HG03039 (cell line): Measurements from ENCODE around the gene GTF2IRD1.
"Not testable (repeated sequence)": the region's sequence is repeated elsewhere in the genome, so short reads cannot be mapped to it uniquely, and the experiment has no call there.

Source experiments
- ATAC-seq: cut with Tn5 transposase; IDR thresholded peaks from one replicate; pipeline ENCODE4 v1.9.1; 2021; ENCODE audit warnings: mild to moderate bottlenecking, moderate library complexity; ENCODE audit not compliant: unreplicated experiment

Gene GTF2IRD1

GRCh38 chr7:74489997-74490945, 36.6 kb downstream of the GTF2IRD1 start:
- no peak for ATAC-seq

- ATAC-seq = not testable (repeated sequence)
Observed at GRCh38 chr7:74491490-74491889, 37.8 kb downstream of the GTF2IRD1 start.

- no peak for ATAC-seq
Observed at GRCh38 chr7:74493295-74493694, 39.6 kb downstream of the GTF2IRD1 start.

GRCh38 chr7:74494076-74494548, 40.4 kb downstream of the GTF2IRD1 start:
- no peak for ATAC-seq

- no peak for ATAC-seq
Observed at GRCh38 chr7:74495112-74496086, 41.7 kb downstream of the GTF2IRD1 start.

GRCh38 chr7:74496272-74496671, 42.6 kb downstream of the GTF2IRD1 start:
- ATAC-seq = no peak

- not testable (repeated sequence) for ATAC-seq
Observed at GRCh38 chr7:74496773-74497172, 43.1 kb downstream of the GTF2IRD1 start.

GRCh38 chr7:74498354-74498753, 44.6 kb downstream of the GTF2IRD1 start:
- ATAC-seq = no peak

- ATAC-seq = no peak
Observed at GRCh38 chr7:74498996-74499834, 45.5 kb downstream of the GTF2IRD1 start.

GRCh38 chr7:74499835-74500388, 46.2 kb downstream of the GTF2IRD1 start:
- no peak for ATAC-seq

- no peak for ATAC-seq
Observed at GRCh38 chr7:74501298-74501697, 47.6 kb downstream of the GTF2IRD1 start.

GRCh38 chr7:74502216-74502891, 48.6 kb downstream of the GTF2IRD1 start:
- ATAC-seq = no peak

- ATAC-seq = no peak
Observed at GRCh38 chr7:74503061-74503460, 49.4 kb downstream of the GTF2IRD1 start.

GRCh38 chr7:74503943-74504342, 50.2 kb downstream of the GTF2IRD1 start:
- no peak for ATAC-seq

GRCh38 chr7:74505471-74506324, 52.0 kb downstream of the GTF2IRD1 start:
- ATAC-seq = no peak

GRCh38 chr7:74506325-74506724, 52.6 kb downstream of the GTF2IRD1 start:
- ATAC-seq = no peak

- no peak for ATAC-seq
Observed at GRCh38 chr7:74507538-74508319, 54.0 kb downstream of the GTF2IRD1 start.

GRCh38 chr7:74509453-74509852, 55.7 kb downstream of the GTF2IRD1 start:
- not testable (repeated sequence) for ATAC-seq
